22Rv1 (cell line): ENCODE measurements around the gene NMBR.
A peak's percentile ranks its signal among the peaks of the same experiment; 100 is the strongest.
"Not testable (repeated sequence)": the region's sequence is repeated elsewhere in the genome, so short reads cannot be mapped to it uniquely, and the experiment has no call there.

ENCODE experiments used
- ZFX ChIP-seq: fragments of 450-650 bp; IDR thresholded peaks from 2 replicates; pipeline ENCODE4 v1.6.1; 2017; ENCODE audit warnings: antibody characterized with exemption, borderline replicate concordance
- TF ChIP-seq, protein P1 (sequence below): fragments of 450-650 bp; IDR thresholded peaks from 2 replicates; pipeline ENCODE4 v1.5.1; 2017; ENCODE audit warnings: mild to moderate bottlenecking

DNA sequence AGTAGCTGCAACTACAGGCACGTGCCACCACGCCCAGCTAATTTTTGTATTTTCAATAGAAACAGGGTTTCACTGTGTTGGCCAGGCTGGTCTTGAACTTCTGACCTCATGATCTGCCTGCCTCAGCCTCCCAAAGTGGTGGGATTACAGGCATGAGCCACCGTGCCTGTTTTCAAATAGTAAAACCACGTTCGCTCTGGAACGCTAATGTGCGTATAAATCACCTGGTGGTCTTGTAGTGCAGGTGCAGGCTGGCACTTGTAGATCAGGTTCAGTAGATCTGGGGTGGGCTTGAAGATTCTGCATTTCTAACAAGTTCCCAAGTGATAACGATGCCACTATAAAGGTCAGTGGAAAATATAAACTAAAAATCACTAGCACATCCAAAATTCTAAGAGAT is 41.4 kb upstream of the NMBR start:
- TF ChIP-seq, protein P1, sequence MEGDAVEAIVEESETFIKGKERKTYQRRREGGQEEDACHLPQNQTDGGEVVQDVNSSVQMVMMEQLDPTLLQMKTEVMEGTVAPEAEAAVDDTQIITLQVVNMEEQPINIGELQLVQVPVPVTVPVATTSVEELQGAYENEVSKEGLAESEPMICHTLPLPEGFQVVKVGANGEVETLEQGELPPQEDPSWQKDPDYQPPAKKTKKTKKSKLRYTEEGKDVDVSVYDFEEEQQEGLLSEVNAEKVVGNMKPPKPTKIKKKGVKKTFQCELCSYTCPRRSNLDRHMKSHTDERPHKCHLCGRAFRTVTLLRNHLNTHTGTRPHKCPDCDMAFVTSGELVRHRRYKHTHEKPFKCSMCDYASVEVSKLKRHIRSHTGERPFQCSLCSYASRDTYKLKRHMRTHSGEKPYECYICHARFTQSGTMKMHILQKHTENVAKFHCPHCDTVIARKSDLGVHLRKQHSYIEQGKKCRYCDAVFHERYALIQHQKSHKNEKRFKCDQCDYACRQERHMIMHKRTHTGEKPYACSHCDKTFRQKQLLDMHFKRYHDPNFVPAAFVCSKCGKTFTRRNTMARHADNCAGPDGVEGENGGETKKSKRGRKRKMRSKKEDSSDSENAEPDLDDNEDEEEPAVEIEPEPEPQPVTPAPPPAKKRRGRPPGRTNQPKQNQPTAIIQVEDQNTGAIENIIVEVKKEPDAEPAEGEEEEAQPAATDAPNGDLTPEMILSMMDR, result 0 out of 2 replicates have a peak, but pooled peaks have one; percentile 5
- not testable (repeated sequence) for TF ChIP-seq ZFX
